Loucy (cell line): ENCODE data around the gene FRAS1.
"Not testable (repeated sequence)": the region's sequence is repeated elsewhere in the genome, so short reads cannot be mapped to it uniquely, and the experiment has no call there.

Experiments
- H2AFZ ChIP-seq: fragments of 200-600 bp; sonication (generic); 2 replicates; pipeline ENCODE4 v1.6.0; 2016; ENCODE audit warnings: antibody characterized with exemption, mild to moderate bottlenecking, low read length, moderate library complexity
- H3F3A ChIP-seq: fragments of 200-600 bp; 2 replicates; pipeline ENCODE4 v1.6.0; 2016; ENCODE audit warnings: antibody characterized with exemption, low read depth, mild to moderate bottlenecking
- H3K27me3 ChIP-seq: fragments of 200-600 bp; sonication (generic); 2 replicates; pipeline ENCODE4 v1.6.1; 2014; ENCODE audit warnings: low read length, mild to moderate bottlenecking; ENCODE audit not compliant: insufficient read depth, poor library complexity, severe bottlenecking
- H3K36me3 ChIP-seq: fragments of 200-600 bp; sonication (generic); 2 replicates; pipeline ENCODE4 v1.6.1; 2016; ENCODE audit warnings: low read length; ENCODE audit not compliant: insufficient read depth
- H3K4me1 ChIP-seq: fragments of 200-600 bp; sonication (generic); 2 replicates; pipeline ENCODE4 v1.5.1; 2014; ENCODE audit warnings: low read length, mild to moderate bottlenecking; ENCODE audit not compliant: insufficient read depth, poor library complexity, severe bottlenecking
- H3K4me2 ChIP-seq: fragments of 200-600 bp; sonication (generic); 2 replicates; pipeline ENCODE4 v1.6.0; 2014; ENCODE audit warnings: antibody characterized with exemption, low read length, low read depth, mild to moderate bottlenecking; ENCODE audit not compliant: poor library complexity, severe bottlenecking
- H3K4me3 ChIP-seq: fragments of 200-600 bp; sonication (generic); 2 replicates; pipeline ENCODE4 v1.5.1; 2014; ENCODE audit warnings: low read length, mild to moderate bottlenecking, mixed read lengths; ENCODE audit not compliant: poor library complexity, severe bottlenecking
- H3K79me2 ChIP-seq: fragments of 200-600 bp; sonication (generic); 2 replicates; pipeline ENCODE4 v1.6.1; 2014; ENCODE audit warnings: low read length; ENCODE audit not compliant: insufficient read depth
- H3K9ac ChIP-seq: fragments of 200-600 bp; sonication (generic); 2 replicates; pipeline ENCODE4 v1.6.0; 2014; ENCODE audit warnings: mild to moderate bottlenecking, low read depth, low read length, moderate library complexity; ENCODE audit not compliant: poor library complexity, severe bottlenecking
- H3K9me2 ChIP-seq: fragments of 200-600 bp; sonication (generic); replicated peaks from 2 replicates; pipeline ENCODE4 v1.6.1; 2016; ENCODE audit warnings: low read depth, low read length, mixed read lengths
- H3K9me3 ChIP-seq: fragments of 200-600 bp; sonication (generic); 2 replicates; pipeline ENCODE4 v1.6.1; 2014; ENCODE audit warnings: mild to moderate bottlenecking, antibody characterized with exemption, low read length, low read depth; ENCODE audit not compliant: insufficient read depth
- H4K20me1 ChIP-seq: fragments of 200-600 bp; sonication (generic); 2 replicates; pipeline ENCODE4 v1.6.0; 2014; ENCODE audit warnings: antibody characterized with exemption, low read length, mild to moderate bottlenecking; ENCODE audit not compliant: insufficient read depth, poor library complexity, severe bottlenecking
- EZH2phosphoT487 ChIP-seq: fragments of 200-600 bp; IDR thresholded peaks from 2 replicates; pipeline ENCODE4 v1.6.1; 2018; ENCODE audit warnings: antibody characterized with exemption, mild to moderate bottlenecking, moderate library complexity, borderline replicate concordance
- TF ChIP-seq, protein P1 (sequence below): fragments of 200-600 bp; sonication (generic); conservative IDR thresholded peaks from 2 replicates; pipeline ENCODE4 v1.5.1; 2014; ENCODE audit warnings: mild to moderate bottlenecking, antibody characterized with exemption, low read length

The FRAS1 gene

DNA sequence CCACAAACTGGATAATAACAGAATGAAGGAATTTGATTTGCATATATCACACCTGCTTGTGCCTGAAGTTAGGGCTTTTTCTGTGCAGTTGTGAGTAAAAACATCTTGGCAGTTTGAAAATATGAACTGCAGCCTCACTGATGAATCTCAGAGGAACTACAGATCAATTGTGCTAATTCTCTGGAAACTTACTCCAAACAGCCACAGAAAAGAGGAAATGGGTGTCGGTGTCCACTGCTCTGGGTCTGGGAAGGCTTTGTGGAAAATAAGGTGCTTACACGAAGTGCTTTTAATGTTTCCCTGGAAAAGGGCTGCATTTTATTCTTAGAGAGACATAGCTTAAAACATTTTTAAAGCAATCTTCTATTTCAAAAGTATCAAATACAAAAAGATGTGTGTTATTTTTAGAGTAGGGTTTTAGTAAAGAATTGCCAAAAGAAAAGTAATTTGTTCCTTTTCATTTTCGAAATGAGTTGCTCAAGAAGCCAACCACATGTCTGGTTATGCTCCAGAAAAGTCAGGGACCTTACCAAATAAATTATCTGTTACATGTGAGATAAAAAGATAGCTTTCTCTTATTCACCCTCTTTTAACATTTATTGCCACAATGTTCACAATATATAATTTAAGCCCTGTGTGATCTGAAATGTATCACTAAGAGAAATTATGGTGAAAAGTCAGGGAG, 240.1 kb downstream of the FRAS1 start:
- no peak overlapping the region for H3K4me2 ChIP-seq

DNA sequence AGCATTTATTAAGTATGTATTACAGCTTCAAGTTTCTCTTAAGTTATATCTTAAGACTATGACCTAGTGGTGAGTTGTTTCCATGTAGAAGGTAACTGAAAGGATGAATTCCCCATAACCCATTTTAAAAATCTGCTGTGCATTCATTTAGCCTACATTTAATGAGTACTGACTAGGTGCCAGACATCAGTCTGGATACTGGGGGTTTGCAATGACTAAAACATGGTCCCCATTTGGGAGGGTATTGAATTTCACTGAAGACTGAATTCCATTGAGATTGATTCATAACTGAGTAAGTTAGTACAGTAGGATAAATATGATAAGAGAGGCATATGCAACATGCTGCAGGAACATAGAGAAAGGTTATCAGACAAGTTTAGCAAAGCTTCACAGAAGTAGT, 241.5 kb downstream of the FRAS1 start:
- H3K9me2 ChIP-seq, result no peaks in the 10 kb centered on the region
- no peak overlapping the region for H3K9ac ChIP-seq
- no peak overlapping the region for H3K4me3 ChIP-seq
- H3F3A ChIP-seq, result no peaks in the 10 kb centered on the region
- H3K27me3 ChIP-seq, result no peaks in the 10 kb centered on the region
- TF ChIP-seq EZH2phosphoT487, result no peak
- TF ChIP-seq, protein P1, sequence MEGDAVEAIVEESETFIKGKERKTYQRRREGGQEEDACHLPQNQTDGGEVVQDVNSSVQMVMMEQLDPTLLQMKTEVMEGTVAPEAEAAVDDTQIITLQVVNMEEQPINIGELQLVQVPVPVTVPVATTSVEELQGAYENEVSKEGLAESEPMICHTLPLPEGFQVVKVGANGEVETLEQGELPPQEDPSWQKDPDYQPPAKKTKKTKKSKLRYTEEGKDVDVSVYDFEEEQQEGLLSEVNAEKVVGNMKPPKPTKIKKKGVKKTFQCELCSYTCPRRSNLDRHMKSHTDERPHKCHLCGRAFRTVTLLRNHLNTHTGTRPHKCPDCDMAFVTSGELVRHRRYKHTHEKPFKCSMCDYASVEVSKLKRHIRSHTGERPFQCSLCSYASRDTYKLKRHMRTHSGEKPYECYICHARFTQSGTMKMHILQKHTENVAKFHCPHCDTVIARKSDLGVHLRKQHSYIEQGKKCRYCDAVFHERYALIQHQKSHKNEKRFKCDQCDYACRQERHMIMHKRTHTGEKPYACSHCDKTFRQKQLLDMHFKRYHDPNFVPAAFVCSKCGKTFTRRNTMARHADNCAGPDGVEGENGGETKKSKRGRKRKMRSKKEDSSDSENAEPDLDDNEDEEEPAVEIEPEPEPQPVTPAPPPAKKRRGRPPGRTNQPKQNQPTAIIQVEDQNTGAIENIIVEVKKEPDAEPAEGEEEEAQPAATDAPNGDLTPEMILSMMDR, result no peak
- no peaks in the 10 kb centered on the region for H3K36me3 ChIP-seq
- no peaks in the 10 kb centered on the region for H3K79me2 ChIP-seq
- no peaks in the 10 kb centered on the region for H4K20me1 ChIP-seq
- no peaks in the 10 kb centered on the region for H3K4me1 ChIP-seq
- H3K4me2 ChIP-seq, result no peak overlapping the region
- H2AFZ ChIP-seq, result no peak overlapping the region
- no peaks in the 10 kb centered on the region; the same call in 1 of the 2 replicates for H3K9me3 ChIP-seq

More for the DNA sequence above, 240.1 kb downstream of the FRAS1 start:
- no peak overlapping the region for H3K9ac ChIP-seq
- H3F3A ChIP-seq, result no peaks in the 10 kb centered on the region
- no peaks in the 10 kb centered on the region for H4K20me1 ChIP-seq
- H3K9me3 ChIP-seq, result no peaks in the 10 kb centered on the region; the same call in 1 of the 2 replicates
- no peaks in the 10 kb centered on the region for H3K79me2 ChIP-seq
- no peak overlapping the region for H2AFZ ChIP-seq
- no peaks in the 10 kb centered on the region for H3K36me3 ChIP-seq
- no peaks in the 10 kb centered on the region for H3K9me2 ChIP-seq
- TF ChIP-seq, protein P1, result no peak
- TF ChIP-seq EZH2phosphoT487, result no peak
- no peaks in the 10 kb centered on the region for H3K4me1 ChIP-seq
- H3K27me3 ChIP-seq, result no peaks in the 10 kb centered on the region
- no peak overlapping the region for H3K4me3 ChIP-seq

DNA sequence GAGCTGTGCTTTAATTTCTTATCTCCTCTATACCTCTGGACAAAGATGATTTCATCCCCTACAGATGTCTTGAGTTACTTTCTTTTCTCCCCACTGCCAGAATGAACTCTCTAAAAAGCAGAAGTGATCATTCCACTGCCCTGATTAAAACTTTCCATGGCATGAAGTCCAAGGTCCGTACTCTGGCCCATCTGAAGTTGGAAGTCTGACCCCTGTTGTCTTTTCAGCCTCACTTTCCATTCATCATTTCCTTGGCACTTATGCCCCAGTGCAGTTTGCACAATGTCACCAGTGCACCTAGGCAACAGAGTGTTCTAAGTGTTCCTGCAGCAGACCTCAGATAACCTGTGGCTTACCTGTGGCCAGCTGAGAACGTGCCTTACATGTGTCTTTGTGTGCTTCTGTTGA, 242.4 kb downstream of the FRAS1 start:
- no peaks in the 10 kb centered on the region for H4K20me1 ChIP-seq
- no peak overlapping the region for H3K9ac ChIP-seq
- H3K4me3 ChIP-seq, result no peak overlapping the region
- H3K4me2 ChIP-seq, result no peak overlapping the region
- no peak overlapping the region for H2AFZ ChIP-seq
- H3K4me1 ChIP-seq, result no peaks in the 10 kb centered on the region
- no peaks in the 10 kb centered on the region for H3F3A ChIP-seq
- TF ChIP-seq EZH2phosphoT487, result no peak
- TF ChIP-seq, protein P1, result no peak
- no peaks in the 10 kb centered on the region; the same call in 1 of the 2 replicates for H3K9me3 ChIP-seq
- no peaks in the 10 kb centered on the region for H3K9me2 ChIP-seq
- no peaks in the 10 kb centered on the region for H3K36me3 ChIP-seq
- no peaks in the 10 kb centered on the region for H3K27me3 ChIP-seq
- H3K79me2 ChIP-seq, result no peaks in the 10 kb centered on the region

DNA sequence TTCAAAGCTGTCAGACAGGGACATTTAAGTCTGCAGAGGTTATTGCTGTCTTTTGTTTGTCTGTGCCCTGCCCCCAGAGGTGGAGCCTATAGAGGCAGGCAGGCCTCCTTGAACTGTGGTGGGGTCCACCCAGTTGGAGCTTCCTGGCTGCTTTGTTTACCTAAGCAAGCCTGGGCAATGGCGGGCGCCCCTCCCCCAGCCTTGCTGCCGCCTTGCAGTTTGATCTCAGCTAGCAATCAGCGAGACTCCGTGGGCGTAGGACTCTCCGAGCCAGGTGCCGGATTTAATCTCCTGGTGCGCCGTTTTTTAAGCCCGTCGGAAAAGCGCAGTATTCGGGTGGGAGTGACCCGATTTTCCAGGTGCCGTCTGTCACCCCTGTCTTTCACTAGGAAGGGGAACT, 250.1 kb downstream of the FRAS1 start:
- not testable (repeated sequence) for H3K4me2 ChIP-seq, H3K27me3 ChIP-seq, H3K9me2 ChIP-seq, H2AFZ ChIP-seq, H3K9ac ChIP-seq, H3K4me1 ChIP-seq, H3K9me3 ChIP-seq, H3K36me3 ChIP-seq, H3K4me3 ChIP-seq, H3K79me2 ChIP-seq, H4K20me1 ChIP-seq, H3F3A ChIP-seq
